NCI-H2029 treated with DMSO at 0.1 percent for 48 hours (cell line): Measurements from ENCODE around the gene FYN.
"Not testable (repeated sequence)": the region's sequence is repeated elsewhere in the genome, so short reads cannot be mapped to it uniquely, and the experiment has no call there.

ENCODE experiments used
- DNase-seq: peaks from one replicate; lab custom pipeline; 2025; lab: John Stamatoyannopoulos, UW

FYN gene

DNA sequence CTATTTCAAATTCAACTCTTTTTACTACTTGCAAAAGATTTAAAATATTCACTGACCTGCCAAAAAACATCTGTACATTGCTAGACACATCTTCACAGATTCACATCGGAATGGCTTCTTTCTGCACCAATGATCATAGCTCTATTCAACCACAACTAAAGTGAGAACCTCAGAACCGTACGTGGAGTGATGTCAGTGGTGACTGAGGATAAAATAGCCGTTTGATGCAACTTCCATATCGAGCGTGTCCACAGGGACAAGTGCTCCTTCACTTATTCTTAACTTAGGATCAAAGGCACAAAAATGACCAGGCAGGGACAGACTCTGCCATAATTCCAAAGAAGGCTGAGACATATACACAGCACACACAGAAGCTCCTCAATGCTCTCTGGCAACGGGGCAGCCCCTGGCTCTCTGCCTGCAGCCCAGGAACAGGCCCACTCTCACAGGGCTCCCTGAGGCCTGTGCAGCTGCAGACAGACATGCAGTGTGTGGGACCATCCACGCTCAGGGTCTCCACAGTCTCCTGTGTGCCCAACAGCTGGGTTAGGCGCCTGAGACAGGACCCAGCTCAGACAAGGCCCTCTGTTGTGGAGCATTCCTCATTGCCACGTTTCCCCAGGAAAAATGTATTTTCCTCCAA, 22.8 kb downstream of the FYN start:
- no peak for DNase-seq

DNA sequence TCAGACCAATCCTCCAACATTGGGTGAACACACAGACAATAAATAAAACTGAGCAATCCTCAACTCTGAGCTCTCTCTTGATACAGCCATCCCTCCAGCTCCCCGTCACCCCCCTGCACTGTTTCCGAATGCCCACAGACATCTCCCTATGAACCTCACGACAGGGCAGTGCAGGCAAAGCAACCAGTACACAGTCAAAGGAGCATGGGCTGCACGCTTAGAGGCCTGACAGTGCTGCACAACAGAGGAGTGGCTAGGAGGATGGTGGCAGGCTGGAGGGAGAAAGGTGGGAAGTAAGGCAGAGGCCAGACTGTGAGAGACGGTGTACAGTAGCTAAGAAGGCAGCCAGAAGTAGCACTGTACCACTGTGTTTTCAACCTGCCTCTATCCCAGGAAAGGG, 24.0 kb downstream of the FYN start:
- no peak for DNase-seq

DNA sequence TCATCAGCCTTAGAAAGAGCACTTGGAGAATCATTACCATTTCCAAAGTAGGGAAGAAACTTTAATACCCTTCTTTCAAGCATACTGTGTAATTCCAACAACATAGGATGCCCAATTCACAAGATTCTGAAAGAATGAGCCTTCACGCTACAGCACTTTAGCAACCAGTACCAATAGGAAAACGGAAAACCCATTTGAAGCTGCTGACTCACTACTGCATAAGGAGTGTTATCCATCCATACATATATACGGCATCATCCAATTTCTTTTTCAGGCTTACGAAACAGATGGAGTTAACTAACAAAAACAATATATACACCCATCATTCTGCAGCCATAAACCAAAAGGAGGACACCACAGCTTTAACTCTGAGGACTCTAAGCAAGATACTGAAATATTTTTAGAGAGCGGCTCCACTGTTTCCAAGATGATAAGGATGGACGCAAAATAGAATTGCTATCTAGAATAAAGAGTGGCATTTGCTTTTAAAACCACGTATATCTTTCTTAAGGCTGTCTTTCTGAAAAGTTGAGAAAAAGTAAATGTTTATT, 24.9 kb downstream of the FYN start:
- DNase-seq: no peak

DNA sequence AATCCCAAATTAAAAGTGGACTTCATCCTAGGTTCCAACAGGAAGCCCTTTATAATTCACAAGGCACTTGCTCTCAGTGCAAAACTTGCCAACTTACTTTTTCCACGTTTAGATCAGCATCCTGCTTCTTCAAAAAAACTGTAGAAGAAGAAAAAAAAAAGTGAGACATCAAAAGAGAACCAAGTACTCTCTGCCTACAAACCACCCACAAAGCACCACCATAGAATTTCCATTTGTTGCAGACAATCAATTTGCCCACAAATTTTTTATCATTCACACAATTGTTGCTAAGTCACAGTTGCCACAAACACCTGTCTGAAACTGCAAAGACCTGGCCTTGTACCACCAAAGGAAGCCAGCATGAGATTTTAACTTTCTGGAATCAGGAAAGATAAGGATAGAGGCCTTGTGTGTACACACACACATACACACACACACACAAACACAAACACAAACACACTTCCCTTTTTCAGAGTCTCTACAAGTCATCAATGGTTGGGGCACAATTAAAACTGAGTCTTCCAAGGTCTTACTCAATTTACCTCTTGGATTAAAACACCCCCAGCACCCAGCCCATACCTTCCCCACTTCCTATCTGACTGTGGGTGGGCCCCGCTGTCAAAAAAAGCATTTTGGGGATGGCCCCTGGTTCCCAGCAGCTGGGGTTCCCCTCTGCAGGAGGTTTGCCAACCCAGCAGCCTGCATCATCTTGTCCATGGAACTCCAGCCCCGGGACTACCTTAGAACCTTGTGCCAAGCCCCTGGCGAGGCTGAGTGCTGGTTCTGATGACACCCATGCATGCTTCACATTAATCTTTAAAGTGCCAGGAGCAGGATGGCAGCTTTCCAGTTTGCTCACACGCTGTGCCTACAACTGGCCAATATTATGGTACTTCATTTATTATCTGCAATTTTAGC, 26.5 kb downstream of the FYN start:
- DNase-seq: peak; percentile 54

DNA sequence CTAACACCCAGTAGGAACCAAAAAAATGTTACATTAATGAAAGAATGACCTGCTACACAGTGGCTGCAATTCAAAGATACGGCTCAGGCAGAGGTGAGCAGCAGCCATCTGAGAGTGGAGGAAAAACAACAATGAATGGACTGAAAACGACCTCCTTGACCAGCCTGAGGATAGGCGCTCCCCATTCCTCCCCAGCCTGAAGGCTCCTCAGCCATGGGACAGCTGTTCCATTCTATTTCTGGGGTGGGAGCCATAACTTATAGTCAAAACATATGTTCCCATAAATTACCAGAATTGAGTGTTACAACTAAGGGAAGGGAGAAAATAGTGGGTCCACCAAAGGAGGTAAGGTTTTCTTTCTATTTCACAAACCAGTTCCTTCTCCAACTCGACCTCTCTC, 27.2 kb downstream of the FYN start:
- DNase-seq: no peak

DNA sequence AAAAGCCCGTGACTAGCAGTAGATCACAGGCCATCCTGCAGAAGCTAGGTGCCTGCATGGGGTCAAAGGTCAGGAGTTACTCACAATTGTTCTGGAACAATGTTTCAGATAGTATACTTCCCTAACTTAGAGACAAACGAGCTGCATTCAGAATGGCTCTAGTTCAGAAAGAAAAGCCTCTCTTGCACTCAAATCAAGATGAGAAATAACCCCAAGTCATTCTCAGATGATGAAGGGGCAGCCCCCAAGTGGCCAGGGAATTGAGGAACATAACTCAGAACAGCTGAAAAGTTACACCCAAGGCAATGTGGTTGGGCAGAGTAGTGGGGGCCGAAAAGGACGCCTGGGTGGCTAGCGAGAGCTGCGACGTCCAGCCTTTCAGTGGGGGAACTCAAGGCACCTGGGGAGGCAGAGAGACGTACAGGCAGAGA, 27.8 kb downstream of the FYN start:
- no peak for DNase-seq

DNA sequence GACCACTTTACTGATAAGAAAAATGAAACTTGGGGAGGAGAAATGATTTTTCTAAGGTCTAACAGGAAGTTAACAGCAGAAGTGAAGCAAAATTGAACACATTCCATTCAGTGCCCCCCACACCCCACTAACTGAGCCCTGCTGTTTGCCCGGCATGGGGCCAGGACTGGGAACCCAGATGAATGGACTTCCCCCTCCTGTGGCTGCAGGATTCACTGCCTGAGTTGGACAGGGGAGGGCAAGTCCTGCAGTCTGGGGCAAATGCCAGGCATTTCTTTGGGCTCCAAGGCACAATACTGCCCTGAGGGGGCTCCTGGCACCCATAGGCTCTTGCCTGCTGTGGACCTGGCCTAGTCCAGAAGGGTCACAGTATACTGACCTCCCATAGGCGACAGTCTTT, 28.3 kb downstream of the FYN start:
- DNase-seq: no peak

DNA sequence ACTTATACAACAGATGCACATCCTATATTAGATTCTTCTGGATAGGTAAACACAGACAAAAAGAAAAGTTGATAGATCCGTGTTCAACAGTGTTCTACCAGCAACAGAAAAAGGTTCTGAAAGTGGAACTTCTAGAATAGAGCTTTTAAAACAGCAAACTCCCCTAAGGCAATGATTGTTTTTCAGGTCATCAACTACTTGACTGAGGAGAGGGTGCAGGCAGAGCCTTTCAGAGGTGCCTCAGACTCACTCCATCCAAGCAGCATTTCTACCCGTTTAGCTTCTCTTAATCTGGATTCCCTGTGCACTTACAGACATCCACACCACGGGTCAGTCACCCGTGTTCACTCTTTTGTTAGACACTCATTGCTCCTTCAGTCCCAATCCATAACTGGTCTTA, 28.9 kb downstream of the FYN start:
- no peak for DNase-seq

DNA sequence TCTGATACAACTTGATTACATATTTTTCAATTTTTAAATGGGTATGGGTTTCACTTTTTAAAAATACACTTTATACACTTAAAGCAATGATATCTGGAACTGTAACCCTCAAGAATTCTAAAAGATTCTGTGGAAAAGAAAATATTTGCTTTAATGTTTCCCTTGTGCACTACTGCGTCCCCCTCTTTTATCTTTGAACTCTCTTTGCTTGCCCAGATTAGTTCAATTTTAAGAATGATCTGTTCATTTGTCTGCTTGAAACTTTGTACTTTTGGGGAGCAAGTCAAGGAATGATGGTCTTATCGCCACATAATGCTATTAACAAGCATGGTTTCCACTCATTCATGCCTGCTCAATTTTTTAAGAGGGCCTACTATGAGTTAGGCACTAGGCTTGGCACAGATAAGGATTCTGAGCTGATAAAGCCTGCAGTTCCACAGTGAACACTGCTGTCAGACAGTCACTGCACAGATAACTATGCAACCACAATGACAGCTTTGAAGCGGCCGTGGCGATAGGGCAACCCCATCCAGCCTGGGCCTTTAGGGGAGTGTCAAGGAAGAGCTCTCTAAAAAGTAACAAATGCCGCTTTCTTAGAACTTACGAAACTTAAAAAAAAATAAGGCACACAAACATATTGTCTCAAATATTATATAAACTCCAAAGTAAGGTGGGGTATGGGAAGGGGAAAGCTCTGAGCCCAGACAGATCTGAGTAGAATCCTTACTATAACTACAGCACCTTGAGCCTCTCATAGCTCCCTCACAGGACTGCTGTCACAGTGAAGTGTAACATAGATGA, 29.7 kb downstream of the FYN start:
- no peak for DNase-seq

DNA sequence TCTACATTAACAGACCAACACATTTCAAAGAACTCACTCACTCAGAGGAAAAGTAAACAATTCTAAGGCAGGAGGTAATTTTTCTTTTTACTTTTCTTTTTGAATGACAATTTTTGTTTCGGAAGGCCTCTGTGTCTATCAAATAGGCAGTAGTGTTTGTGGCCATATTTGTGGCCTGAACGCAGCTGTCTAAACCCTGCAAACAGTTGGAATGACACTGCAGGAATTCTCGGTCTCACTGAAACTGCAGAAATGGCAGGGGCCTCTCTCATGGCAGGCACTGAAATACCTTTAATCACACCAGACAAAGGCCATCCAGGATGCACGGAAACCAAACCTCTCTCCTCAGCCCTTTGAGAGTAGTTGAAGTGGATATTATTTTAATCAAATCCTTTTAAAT, 30.4 kb downstream of the FYN start:
- DNase-seq: no peak

DNA sequence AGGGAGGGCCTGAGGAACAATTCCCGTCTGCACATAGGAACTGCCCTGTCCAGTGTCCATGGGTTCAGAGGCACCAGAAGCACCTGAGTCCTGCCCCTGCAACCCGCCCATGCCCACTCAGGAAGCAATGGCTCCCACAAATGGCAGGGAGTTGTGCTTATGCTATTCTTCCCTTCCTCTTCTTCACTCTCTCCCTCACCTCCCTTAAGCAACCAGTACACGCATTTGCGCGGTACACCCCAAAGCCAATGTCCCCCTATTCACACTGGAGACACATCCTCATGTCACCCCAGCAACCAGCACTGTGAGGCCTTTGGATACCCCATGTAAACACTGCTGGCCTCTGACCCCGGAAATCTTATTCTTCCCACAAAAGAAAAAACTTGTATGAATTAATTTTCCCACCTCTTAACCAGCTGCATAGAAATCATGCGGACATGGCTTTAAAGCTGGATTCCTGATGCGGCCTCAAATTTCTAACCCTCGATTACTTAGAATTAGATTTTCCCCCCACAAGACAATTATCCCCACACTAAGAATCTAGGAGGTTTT, 30.9 kb downstream of the FYN start:
- no peak for DNase-seq

DNA sequence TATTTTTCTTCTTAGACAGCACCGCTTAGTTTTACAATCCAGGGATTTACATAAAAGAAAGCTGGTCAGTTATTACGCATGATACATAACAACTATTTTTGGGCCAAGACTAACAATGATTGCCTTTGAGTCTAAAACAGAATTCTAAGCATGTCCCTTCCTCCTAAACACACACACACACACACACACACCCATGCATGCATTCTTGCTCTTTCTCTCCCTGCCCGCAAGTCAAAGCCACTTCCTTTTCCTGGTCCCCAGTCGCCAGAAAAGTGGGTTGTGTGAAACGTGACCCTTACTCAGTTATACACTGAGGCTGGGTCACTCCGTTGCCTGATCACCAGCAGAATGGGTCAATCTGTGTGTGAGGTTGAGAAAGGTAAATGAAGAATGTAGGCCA, 31.4 kb downstream of the FYN start:
- DNase-seq: no peak

DNA sequence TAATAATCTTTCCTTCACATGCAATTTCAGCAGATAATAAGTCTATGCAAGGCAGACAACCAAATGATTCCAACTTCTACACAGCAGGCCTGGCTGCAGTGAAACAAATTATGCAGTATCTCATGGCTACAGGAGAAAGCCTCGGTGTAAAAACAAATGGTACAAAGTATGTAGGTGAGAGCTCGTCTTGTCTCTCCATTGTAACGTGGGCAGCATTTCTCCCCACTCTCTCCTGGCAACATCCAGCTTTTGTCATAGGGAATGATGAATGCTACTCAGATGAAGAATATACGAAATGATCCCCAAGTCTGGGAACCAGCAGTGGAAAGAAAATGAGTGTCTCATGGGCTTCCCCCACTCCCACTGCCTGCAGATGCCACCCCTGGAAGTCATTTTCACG, 32.4 kb downstream of the FYN start:
- DNase-seq: no peak

DNA sequence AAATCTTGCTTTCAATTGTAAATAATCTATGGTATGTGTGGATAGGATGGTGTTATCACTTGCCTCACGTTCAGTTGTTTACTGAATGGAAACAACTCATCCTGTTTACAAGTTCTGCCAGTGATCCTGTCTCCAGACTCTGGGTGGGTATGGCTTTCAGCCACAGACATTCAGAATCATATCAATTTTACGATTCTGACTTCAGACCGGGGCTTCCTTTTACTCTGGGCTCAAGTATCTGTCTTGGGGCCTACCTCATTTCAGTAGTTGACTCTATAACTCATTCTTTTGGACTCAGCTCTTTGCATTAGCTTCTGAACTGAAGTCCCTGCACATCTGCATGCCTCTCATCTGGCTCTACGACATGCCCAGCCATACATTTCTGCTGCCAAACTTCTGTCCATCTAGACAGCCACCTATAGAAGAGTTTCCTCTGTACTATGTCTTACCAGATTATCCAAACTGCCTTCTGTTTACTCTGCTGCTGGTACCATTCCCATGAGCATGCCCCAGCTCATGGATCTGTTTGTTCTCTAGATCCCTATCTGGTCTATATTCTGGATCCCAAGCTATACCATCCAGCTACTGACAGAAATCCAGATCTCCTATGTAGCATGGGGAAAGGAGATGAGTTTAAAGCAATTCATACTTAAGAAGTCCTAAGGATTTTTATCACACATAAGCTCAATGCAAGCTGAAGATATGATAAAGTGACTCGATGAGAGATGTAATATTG, 34.3 kb downstream of the FYN start:
- no peak for DNase-seq

DNA sequence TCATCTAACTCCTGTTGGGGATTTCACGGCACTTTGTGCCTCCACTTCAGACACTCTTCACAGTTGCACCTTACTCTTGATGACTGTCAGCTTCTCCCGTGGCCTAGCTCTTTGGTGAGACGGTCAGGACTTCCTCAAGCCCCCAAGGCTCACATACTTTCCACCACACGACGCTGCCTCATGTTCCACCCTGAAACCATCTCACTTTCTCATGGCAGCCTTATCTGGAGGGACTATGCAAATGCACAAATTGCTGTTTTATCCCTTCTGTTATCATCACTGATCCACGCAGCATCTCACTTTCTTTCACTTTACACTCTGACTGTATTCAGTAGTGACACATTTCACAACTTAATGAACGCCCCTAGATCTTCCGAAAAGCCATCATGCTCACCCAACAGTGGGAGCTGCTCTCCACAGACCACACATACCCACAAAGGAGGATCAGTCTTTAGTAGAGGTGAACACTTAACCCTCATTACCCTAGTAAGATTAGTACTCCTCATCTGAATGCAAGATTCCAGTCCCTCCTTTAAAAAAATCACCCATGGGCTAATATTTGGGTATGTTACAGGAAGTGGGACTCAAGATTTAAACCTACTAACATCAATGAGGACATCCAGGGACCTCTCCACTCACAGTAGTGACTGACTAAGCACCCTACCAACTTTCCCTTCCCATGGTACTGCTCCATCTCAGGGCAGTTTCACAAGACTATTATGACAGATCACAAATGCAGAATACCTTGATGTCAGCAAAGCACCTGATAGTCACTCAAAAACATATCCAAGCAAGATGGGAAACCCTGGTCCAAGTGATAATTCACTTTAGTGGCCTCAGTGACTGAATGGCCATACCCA, 35.4 kb downstream of the FYN start:
- no peak for DNase-seq

DNA sequence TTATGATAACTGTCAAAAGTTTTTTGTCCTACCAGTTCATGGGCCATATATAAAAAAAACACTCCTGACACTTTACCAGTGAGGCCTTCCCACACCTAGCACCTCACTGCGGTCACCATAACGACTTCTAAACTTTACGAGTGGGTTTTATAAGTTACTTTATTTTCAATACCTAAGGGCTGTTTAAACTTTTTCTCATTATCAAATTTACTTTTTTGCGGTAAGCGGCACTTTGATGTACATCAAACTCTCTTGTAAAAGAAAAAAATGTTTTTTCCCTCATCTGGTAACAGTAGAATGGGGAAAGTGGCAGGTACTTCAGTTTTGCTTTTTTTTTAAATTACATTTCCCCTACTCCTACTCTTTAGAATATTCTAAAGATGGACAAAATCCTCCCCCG, 36.2 kb downstream of the FYN start:
- no peak for DNase-seq

DNA sequence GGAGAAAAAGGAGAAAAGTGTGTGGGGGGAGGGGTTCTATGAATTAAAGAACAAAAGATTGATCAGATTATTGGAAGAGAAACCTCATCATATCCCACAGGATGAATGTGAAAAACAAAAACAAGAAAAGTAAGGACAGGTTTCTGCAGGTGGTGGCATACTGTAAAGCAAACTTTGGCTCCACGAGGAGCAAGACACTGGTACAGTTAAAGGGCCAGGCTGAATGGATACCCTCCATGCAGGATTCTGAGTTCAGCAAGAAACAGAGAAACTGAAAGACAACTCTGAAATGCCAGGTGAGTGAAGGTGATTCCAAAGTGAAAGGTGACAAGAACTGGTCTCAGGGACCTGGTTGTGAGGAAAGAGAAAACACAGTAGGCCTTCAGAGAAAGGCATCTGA, 37.4 kb downstream of the FYN start:
- DNase-seq: no peak

DNA sequence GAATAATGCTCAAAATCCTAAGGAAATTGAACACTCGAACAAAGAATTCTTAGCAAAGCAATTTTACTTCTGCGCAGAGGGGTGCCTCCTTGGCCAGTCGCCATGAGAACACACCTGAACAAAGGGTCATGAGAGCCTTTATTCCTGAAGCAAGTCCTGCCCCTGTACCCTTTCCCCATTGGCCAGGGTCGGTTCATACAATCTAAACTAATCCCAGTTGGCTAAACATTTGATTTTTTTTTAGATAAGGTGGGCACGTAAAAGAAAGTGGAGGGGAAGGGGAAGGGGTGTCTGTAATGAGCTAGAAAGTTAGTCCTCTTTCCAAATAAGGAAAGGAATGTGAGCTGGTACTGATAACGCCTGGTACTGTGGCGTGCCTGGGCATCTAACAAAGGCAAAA, 37.9 kb downstream of the FYN start:
- DNase-seq: not testable (repeated sequence)

DNA sequence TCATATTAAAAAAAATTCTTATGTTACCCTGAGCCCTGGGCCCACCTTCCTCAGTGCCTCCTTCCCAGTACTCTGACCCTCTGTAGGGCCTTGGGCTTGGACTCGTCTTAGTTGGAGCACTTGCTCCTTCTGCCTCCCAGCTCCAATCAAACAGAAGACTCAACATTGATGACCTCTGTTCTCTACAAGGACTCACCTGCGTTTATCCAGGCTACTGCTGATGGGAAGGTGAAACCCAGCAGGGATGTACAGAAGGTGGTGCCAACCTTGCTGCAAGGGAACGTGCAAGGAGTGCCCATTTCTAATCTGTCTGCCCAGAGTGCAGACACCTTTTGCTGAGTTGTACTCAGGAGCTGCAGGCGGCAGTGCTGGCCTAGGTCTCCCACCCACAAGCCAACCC, 38.9 kb downstream of the FYN start:
- DNase-seq: no peak

DNA sequence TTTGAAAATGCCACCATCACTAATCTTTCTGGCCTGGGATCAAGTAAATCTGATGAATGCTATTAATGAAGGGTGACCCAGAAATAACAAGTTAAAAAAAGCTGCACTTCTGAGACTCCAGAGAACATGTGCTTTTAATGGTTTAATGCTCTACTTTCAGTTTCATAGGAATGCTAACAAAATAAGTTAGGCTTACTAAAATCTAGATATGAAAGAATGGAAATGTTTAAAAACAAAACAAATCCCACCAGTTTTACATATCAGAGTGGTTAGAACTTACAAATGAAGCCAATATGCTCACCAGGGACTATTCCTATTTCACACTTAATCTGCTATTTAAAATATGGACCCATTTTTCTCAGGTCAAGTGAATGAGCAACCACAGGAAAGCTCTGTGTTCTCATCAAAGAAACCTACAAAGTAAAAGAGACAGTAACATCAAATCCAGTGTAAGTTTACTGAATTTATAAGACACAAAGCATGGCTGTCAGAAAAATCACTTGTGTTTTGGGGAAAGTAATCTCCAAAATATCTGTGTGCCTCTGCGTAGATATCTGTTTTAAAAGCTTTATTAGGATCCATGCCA, 40.3 kb downstream of the FYN start:
- DNase-seq: no peak
